Loucy (cell line): ENCODE results near the gene AK4.

ENCODE experiments used
- H2AFZ ChIP-seq: fragments of 200-600 bp; sonication (generic); 2 replicates; pipeline ENCODE4 v1.6.0; 2016; ENCODE audit warnings: antibody characterized with exemption, mild to moderate bottlenecking, low read length, moderate library complexity
- H3F3A ChIP-seq: fragments of 200-600 bp; 2 replicates; pipeline ENCODE4 v1.6.0; 2016; ENCODE audit warnings: antibody characterized with exemption, low read depth, mild to moderate bottlenecking
- H3K27me3 ChIP-seq: fragments of 200-600 bp; sonication (generic); 2 replicates; pipeline ENCODE4 v1.6.1; 2014; ENCODE audit warnings: low read length, mild to moderate bottlenecking; ENCODE audit not compliant: insufficient read depth, poor library complexity, severe bottlenecking
- H3K36me3 ChIP-seq: fragments of 200-600 bp; sonication (generic); 2 replicates; pipeline ENCODE4 v1.6.1; 2016; ENCODE audit warnings: low read length; ENCODE audit not compliant: insufficient read depth
- H3K4me1 ChIP-seq: fragments of 200-600 bp; sonication (generic); 2 replicates; pipeline ENCODE4 v1.5.1; 2014; ENCODE audit warnings: low read length, mild to moderate bottlenecking; ENCODE audit not compliant: insufficient read depth, poor library complexity, severe bottlenecking
- H3K4me2 ChIP-seq: fragments of 200-600 bp; sonication (generic); 2 replicates; pipeline ENCODE4 v1.6.0; 2014; ENCODE audit warnings: antibody characterized with exemption, low read length, low read depth, mild to moderate bottlenecking; ENCODE audit not compliant: poor library complexity, severe bottlenecking
- H3K4me3 ChIP-seq: fragments of 200-600 bp; sonication (generic); 2 replicates; pipeline ENCODE4 v1.5.1; 2014; ENCODE audit warnings: low read length, mild to moderate bottlenecking, mixed read lengths; ENCODE audit not compliant: poor library complexity, severe bottlenecking
- H3K79me2 ChIP-seq: fragments of 200-600 bp; sonication (generic); 2 replicates; pipeline ENCODE4 v1.6.1; 2014; ENCODE audit warnings: low read length; ENCODE audit not compliant: insufficient read depth
- H3K9ac ChIP-seq: fragments of 200-600 bp; sonication (generic); 2 replicates; pipeline ENCODE4 v1.6.0; 2014; ENCODE audit warnings: mild to moderate bottlenecking, low read depth, low read length, moderate library complexity; ENCODE audit not compliant: poor library complexity, severe bottlenecking
- H3K9me2 ChIP-seq: fragments of 200-600 bp; sonication (generic); replicated peaks from 2 replicates; pipeline ENCODE4 v1.6.1; 2016; ENCODE audit warnings: low read depth, low read length, mixed read lengths
- H3K9me3 ChIP-seq: fragments of 200-600 bp; sonication (generic); 2 replicates; pipeline ENCODE4 v1.6.1; 2014; ENCODE audit warnings: mild to moderate bottlenecking, antibody characterized with exemption, low read length, low read depth; ENCODE audit not compliant: insufficient read depth
- H4K20me1 ChIP-seq: fragments of 200-600 bp; sonication (generic); 2 replicates; pipeline ENCODE4 v1.6.0; 2014; ENCODE audit warnings: antibody characterized with exemption, low read length, mild to moderate bottlenecking; ENCODE audit not compliant: insufficient read depth, poor library complexity, severe bottlenecking
- CTCF ChIP-seq: fragments of 200-600 bp; sonication (generic); conservative IDR thresholded peaks from 2 replicates; pipeline ENCODE4 v1.5.1; 2014; ENCODE audit warnings: mild to moderate bottlenecking, antibody characterized with exemption, low read length
- EZH2phosphoT487 ChIP-seq: fragments of 200-600 bp; IDR thresholded peaks from 2 replicates; pipeline ENCODE4 v1.6.1; 2018; ENCODE audit warnings: antibody characterized with exemption, mild to moderate bottlenecking, moderate library complexity, borderline replicate concordance

The AK4 gene

GRCh38 chr1:65206836-65207235 lies 58.8 kb downstream of the AK4 start:
- Histone ChIP-seq H3F3A (no peaks in the 10 kb centered on the region), H4K20me1 (peaks cover 10% of the 10 kb centered on the region), H3K9ac (no peak overlapping the region), H3K4me3 (no peak overlapping the region), H3K9me3 (no peaks in the 10 kb centered on the region), H3K36me3 (peaks cover 28% of the 10 kb centered on the region; the same call in 1 of the 2 replicates), H3K4me2 (peak overlapping the region; percentile 34), H3K4me1 (peaks cover 15% of the 10 kb centered on the region), H2AFZ (no peak overlapping the region), H3K79me2 (peaks cover 99% of the 10 kb centered on the region), H3K27me3 (no peaks in the 10 kb centered on the region), H3K9me2 (no peaks in the 10 kb centered on the region)
- TF ChIP-seq EZH2phosphoT487 = no peak
- no peak for TF ChIP-seq CTCF

- Histone ChIP-seq H3K79me2 (peaks cover 100% of the 10 kb centered on the region), H2AFZ (no peak overlapping the region), H3K9me3 (no peaks in the 10 kb centered on the region), H3K4me1 (peaks cover 15% of the 10 kb centered on the region), H3K4me2 (peak overlapping the region; percentile 34), H3K9ac (no peak overlapping the region), H3K9me2 (no peaks in the 10 kb centered on the region), H4K20me1 (peaks cover 9% of the 10 kb centered on the region), H3K4me3 (no peak overlapping the region), H3K36me3 (peaks cover 28% of the 10 kb centered on the region; the same call in 1 of the 2 replicates), H3F3A (no peaks in the 10 kb centered on the region), H3K27me3 (no peaks in the 10 kb centered on the region)
- no peak for TF ChIP-seq CTCF
- no peak for TF ChIP-seq EZH2phosphoT487
Measured at GRCh38 chr1:65207317-65207716, 59.3 kb downstream of the AK4 start.

- H3K9me3 ChIP-seq = no peaks in the 10 kb centered on the region
- peaks cover 100% of the 10 kb centered on the region for H3K79me2 ChIP-seq
- peaks cover 6% of the 10 kb centered on the region for H4K20me1 ChIP-seq
- no peak overlapping the region for H2AFZ ChIP-seq
- no peak overlapping the region for H3K9ac ChIP-seq
- no peaks in the 10 kb centered on the region for H3K27me3 ChIP-seq
- TF ChIP-seq EZH2phosphoT487 (no peak), CTCF (no peak)
- H3F3A ChIP-seq = no peaks in the 10 kb centered on the region
- H3K9me2 ChIP-seq = no peaks in the 10 kb centered on the region
- peaks cover 30% of the 10 kb centered on the region; the same call in 1 of the 2 replicates for H3K36me3 ChIP-seq
- no peak overlapping the region for H3K4me2 ChIP-seq
- no peak overlapping the region for H3K4me3 ChIP-seq
- peaks cover 27% of the 10 kb centered on the region for H3K4me1 ChIP-seq
Measured at GRCh38 chr1:65208563-65208973, 60.6 kb downstream of the AK4 start.
